ENCODE measurements around the gene COPG2. TPM values are rescaled to one million over a fixed set of nuclear protein-coding genes. Genes with fewer than 3 reads are reported as not detected.

The COPG2 gene
- total and polyA plus RNA-seq, 2 of the 13 experiments (the other 11 are each of a cell fraction or from before 2014, with no cell fraction given) = 14.1 to 17.7 TPM

GRCh38 chr7:130486114-130486953 is 182.2 kb downstream of the COPG2 start (continued):
- TF ChIP-seq ZBTB10 (CRISPR knock-in tag; IDR thresholded peaks at IDR 0.05; ENCODE audit: borderline replicate concordance) = no peak
- TF ChIP-seq NR1H2 (CRISPR knock-in tag; IDR thresholded peaks at IDR 0.05; ENCODE audit: borderline replicate concordance, low read depth) = no peak
- TF ChIP-seq ZBTB42 (CRISPR knock-in tag; IDR thresholded peaks at IDR 0.05) = no peak
- TF ChIP-seq TBL1XR1 (IDR thresholded peaks at IDR 0.05; ENCODE audit: borderline replicate concordance, low read length, partially characterized antibody) = no peak
- peak; percentile 86; the same call in 1 of the 2 replicates for TF ChIP-seq THAP7 (CRISPR knock-in tag; IDR thresholded peaks at IDR 0.05)
- TF ChIP-seq CC2D1A (CRISPR knock-in tag; IDR thresholded peaks at IDR 0.05) = no peak
- peak; percentile 75; the same call in 1 of the 2 replicates for TF ChIP-seq HOXA3 (CRISPR knock-in tag; IDR thresholded peaks at IDR 0.05)
- TF ChIP-seq ZSCAN29 (CRISPR knock-in tag; conservative IDR thresholded peaks at IDR 0.05) = no peak
- TF ChIP-seq FOXC1 (CRISPR knock-in tag; IDR thresholded peaks at IDR 0.05; ENCODE audit: borderline replicate concordance) = peak; percentile 86; the same call in 1 of the 2 replicates
- no peak for TF ChIP-seq ZNF550 (CRISPR knock-in tag; IDR thresholded peaks at IDR 0.05; ENCODE audit: borderline replicate concordance)
- TF ChIP-seq NCOR1 (IDR thresholded peaks at IDR 0.05; ENCODE audit: borderline replicate concordance, low read length) = no peak
- TF ChIP-seq CEBPB (IDR thresholded peaks at IDR 0.05; ENCODE audit: borderline replicate concordance, low read depth, low read length) = no peak
- no peak for TF ChIP-seq ZBTB26 (CRISPR knock-in tag; IDR thresholded peaks at IDR 0.05; ENCODE audit: borderline replicate concordance)
- TF ChIP-seq TAF15 (IDR thresholded peaks at IDR 0.05; ENCODE audit: low read depth, low read length, poor library complexity, severe bottlenecking) = no peak
- no peak for TF ChIP-seq POLR2AphosphoS2 (IDR thresholded peaks at IDR 0.05; ENCODE audit: low read depth, low read length)
- no peak for TF ChIP-seq SETDB1 (CRISPR knock-in tag; IDR thresholded peaks at IDR 0.05; ENCODE audit: borderline replicate concordance)
- TF ChIP-seq NFKB2 (CRISPR knock-in tag; IDR thresholded peaks at IDR 0.05; ENCODE audit: borderline replicate concordance) = peak; percentile 34; the same call in 1 of the 2 replicates
- no peak for TF ChIP-seq ZNF337 (CRISPR knock-in tag; IDR thresholded peaks at IDR 0.05; ENCODE audit: borderline replicate concordance, low read depth)
- no peak for TF ChIP-seq ZSCAN31 (CRISPR knock-in tag; IDR thresholded peaks at IDR 0.05; ENCODE audit: low read depth)
- peak; percentile 78 for TF ChIP-seq GATAD1 (CRISPR knock-in tag; IDR thresholded peaks at IDR 0.05)
- no peak for TF ChIP-seq ZFAT (CRISPR knock-in tag; conservative IDR thresholded peaks at IDR 0.05)
- 0 out of 2 replicates have a peak, but pooled peaks have one; percentile 7 for TF ChIP-seq HNRNPL (IDR thresholded peaks at IDR 0.05; ENCODE audit: low read depth, low read length)
- no peak; the same call in 1 of the 2 replicates for TF ChIP-seq TSC22D2 (CRISPR knock-in tag; IDR thresholded peaks at IDR 0.05; ENCODE audit: borderline replicate concordance)
- no peak; the same call in 1 of the 2 replicates for TF ChIP-seq SP2 (CRISPR knock-in tag; IDR thresholded peaks at IDR 0.05)
- no peak for TF ChIP-seq NCOA1 (CRISPR knock-in tag; IDR thresholded peaks at IDR 0.05)
- peak; percentile 67 for TF ChIP-seq GATAD2A (CRISPR knock-in tag; IDR thresholded peaks at IDR 0.05)
